Adrenal gland (tissue), 12 donors: Measurements from ENCODE around the gene SMIM5. TPM values are rescaled to one million over a fixed set of nuclear protein-coding genes. Genes with fewer than 3 reads are reported as not detected.

Experiments
- DNase-seq, 7 donors: peaks; one replicate each; pipeline ENCODE4 v3.0.0-alpha.2; 2019 to 2020
- H3K27ac ChIP-seq, 5 donors: fragments of 200-600 bp; sonication (generic) in 4 of 5; 1 replicate in 3 of 5; 2 replicates in 2 of 5; pipeline versions ENCODE4 v1.5.1 to v1.8.0; 2016 to 2020; ENCODE audit warnings: mild to moderate bottlenecking in 1 of 5
- H3K27me3 ChIP-seq: fragments of 200-600 bp; 2 replicates; pipeline ENCODE4 v1.8.0; 2021
- H3K36me3 ChIP-seq, 2 donors: fragments of 200-600 bp; replicated peaks in 1 of 2; 1 replicate in 1 of 2; 2 replicates in 1 of 2; pipeline versions ENCODE4 v1.5.1 to v1.8.0; 2018 to 2022
- H3K4me1 ChIP-seq, 2 donors: fragments of 200-600 bp; replicated peaks in 1 of 2; 1 replicate in 1 of 2; 2 replicates in 1 of 2; pipeline versions ENCODE4 v1.5.1 to v1.8.0; 2018 to 2021
- H3K4me3 ChIP-seq, 4 donors: fragments of 200-600 bp; sonication (generic) in 3 of 4; one replicate each; pipeline ENCODE4 v1.5.1; 2016 to 2018
- H3K9me3 ChIP-seq, 3 donors: fragments of 200-600 bp; sonication (generic) in 1 of 3; replicated peaks in 1 of 3; 1 replicate in 2 of 3; 2 replicates in 1 of 3; pipeline versions ENCODE4 v1.5.1 to v1.8.0; 2016 to 2021
- POLR2A ChIP-seq, 2 donors: fragments of 450-650 bp; IDR thresholded peaks; one replicate each; pipeline ENCODE4 v1.6.1; 2017; ENCODE audit warnings: antibody characterized with exemption in 2 of 2, mild to moderate bottlenecking in 2 of 2, moderate library complexity in 1 of 2
- WGBS, 4 donors: extraction: QIAGEN DNeasy Blood & Tissue Kit in 2 of 4; methylation state at CpG; one replicate each; pipeline versions ENCODE4 v1.1.5 to v1.1.7; 2013 to 2017; 5-methylcytosine and 5-hydroxymethylcytosine counted together
- intact Hi-C, 2 donors: fragments of 100-400 bp; cut with DNase I; formaldehyde crosslinking; loops; one replicate each; pipeline versions ENCODE4 v1.14.1 to v1.15.0; 2022 to 2023
- polyA plus RNA-seq, 3 donors: library from polyadenylated mRNA; stranded (reverse); fragments of 200-250 nt in 2 of 3; fragments of 350-450 nt in 1 of 3; fragmentation: Illumina TruSeq in 1 of 3; extraction: RNeasy Lipid Tissue Mini Kit (QIAGEN cat#74804) in 1 of 3; gene quantifications; one replicate each; pipeline ENCODE4 v1.2.3, GENCODE V29; 2013 to 2014
- total RNA-seq, 9 donors: library from RNA; depleted of rRNA in 4 of 9; stranded (reverse); fragments of >200 nt in 4 of 9; fragments of 120-200 nt in 1 of 9; fragmentation: NEBNext Ultra II Directional in 1 of 9; extraction: Animal tissue kit (Norgen Biotek cat#: 25700) in 1 of 9; gene quantifications; one replicate each; pipeline versions ENCODE4 v1.1.0 to v1.2.4, GENCODE V29; 2013 to 2023
- TF ChIP-seq, protein P1 (sequence below), 6 experiments: fragments of 450-650 bp in 4 of 6; fragments of 200-600 bp in 2 of 6; sonication (generic) in 1 of 6; IDR thresholded peaks; 1 replicate in 5 of 6; 2 replicates in 1 of 6; pipeline versions ENCODE4 v1.5.1 to v1.8.0; 2016 to 2021; ENCODE audit warnings: antibody characterized with exemption in 6 of 6, mild to moderate bottlenecking in 2 of 6, moderate library complexity in 1 of 6
- donor health status: healthy with polysubstance abuse.
- donor health status: Bipolar disorder and iron deficiency.
- donor health status: DM: yes; HTN: yes; CAD: no.
- donor health status: DM: no; HTN: no; CAD: no.
- donor health status: DM: no; HTN: no; CAD: no.
- donor health status: DM: yes; HTN: yes; CAD: no.

SMIM5 gene
- total and polyA plus RNA-seq, 12 donors: 0.13 to 2.6 (median 0.77) TPM; not detected in 4

DNA sequence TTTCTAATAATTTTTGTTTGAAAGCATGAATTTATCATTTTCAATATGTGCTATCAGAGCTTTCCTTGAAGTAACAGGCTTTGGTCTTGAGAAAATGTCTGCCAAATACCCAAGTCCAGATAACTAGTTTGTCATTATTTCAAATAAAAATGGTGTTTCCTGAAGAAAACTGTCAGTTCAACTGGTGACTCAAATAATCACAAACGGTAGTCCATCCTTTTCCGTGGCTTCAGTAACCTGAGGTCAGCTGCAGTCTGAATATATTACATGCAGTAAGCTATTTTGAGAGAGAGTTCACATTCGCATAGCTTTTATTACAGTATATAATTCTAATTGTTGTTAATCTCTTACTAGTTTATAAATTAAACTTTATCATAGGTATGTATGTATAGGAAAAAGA lies 43.2 kb downstream of the SMIM5 start:
- DNase-seq: no peak
- H3K9me3 ChIP-seq: no peaks in the 10 kb centered on the region
- no peaks in the 10 kb centered on the region for H3K27me3 ChIP-seq
- TF ChIP-seq POLR2A (IDR thresholded peaks at IDR 0.05): no peak
- TF ChIP-seq, protein P1, sequence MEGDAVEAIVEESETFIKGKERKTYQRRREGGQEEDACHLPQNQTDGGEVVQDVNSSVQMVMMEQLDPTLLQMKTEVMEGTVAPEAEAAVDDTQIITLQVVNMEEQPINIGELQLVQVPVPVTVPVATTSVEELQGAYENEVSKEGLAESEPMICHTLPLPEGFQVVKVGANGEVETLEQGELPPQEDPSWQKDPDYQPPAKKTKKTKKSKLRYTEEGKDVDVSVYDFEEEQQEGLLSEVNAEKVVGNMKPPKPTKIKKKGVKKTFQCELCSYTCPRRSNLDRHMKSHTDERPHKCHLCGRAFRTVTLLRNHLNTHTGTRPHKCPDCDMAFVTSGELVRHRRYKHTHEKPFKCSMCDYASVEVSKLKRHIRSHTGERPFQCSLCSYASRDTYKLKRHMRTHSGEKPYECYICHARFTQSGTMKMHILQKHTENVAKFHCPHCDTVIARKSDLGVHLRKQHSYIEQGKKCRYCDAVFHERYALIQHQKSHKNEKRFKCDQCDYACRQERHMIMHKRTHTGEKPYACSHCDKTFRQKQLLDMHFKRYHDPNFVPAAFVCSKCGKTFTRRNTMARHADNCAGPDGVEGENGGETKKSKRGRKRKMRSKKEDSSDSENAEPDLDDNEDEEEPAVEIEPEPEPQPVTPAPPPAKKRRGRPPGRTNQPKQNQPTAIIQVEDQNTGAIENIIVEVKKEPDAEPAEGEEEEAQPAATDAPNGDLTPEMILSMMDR (IDR thresholded peaks at IDR 0.05): no peak
- no peak overlapping the region for H3K4me3 ChIP-seq
- H3K27ac ChIP-seq: no peak overlapping the region
- H3K4me1 ChIP-seq: no peaks in the 10 kb centered on the region
- intact Hi-C loops: no loop called here
- WGBS, 4 donors: 59 to 71% (median 66%) methylated on average over 3 of the region's 3 CpGs
- H3K36me3 ChIP-seq: peaks cover 0 to 51% of the 10 kb centered on the region in 2 donors

DNA sequence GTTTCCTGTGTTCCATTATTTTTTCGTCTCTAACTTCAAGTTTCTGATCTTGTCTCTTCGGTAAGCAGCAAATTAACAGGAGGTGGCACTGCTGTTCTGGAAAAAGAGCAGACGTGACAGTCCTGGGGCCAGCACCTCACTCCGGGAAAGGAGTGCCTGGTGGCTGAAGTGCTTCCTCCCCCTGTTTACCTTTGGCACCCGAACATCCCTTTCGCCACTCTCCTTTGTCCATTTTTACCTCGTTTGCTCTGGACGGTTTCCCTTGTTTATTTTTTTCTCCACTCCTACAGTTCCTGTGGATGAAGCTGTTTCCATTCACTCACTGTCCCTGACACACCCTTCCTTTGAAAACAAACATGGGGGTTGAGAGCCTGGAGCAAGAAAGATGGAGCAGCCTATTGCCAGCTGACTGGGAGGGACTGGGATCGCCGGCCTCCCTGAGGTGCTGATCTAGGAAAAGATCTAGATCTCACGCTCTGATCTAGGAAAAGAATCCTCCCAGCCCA lies 46.5 kb downstream of the SMIM5 start:
- H3K36me3 ChIP-seq: peaks cover 0 to 22% of the 10 kb centered on the region in 2 donors
- peaks cover 0 to 16% of the 10 kb centered on the region in 2 donors for H3K4me1 ChIP-seq
- H3K27me3 ChIP-seq: no peaks in the 10 kb centered on the region
- no peaks in the 10 kb centered on the region for H3K9me3 ChIP-seq
- no peak for TF ChIP-seq POLR2A (IDR thresholded peaks at IDR 0.05)
- TF ChIP-seq, protein P1 (IDR thresholded peaks at IDR 0.05): peak in 3 of 6 experiments; percentile 14 to 42 (median 27)
- intact Hi-C loops: loop anchor here in 1 of 2 donors (5.0 kb wide), 1 partner anchor 58 kb away; no protein-coding TSS in a partner anchor
- WGBS, 4 donors: 72 to 79% (median 74%) methylated on average over 11 of the region's 11 CpGs
- peak in 3 of 7 donors; percentile 23 to 70 (median 47) for DNase-seq
- peak overlapping the region in 2 of 5 donors; percentile 17 to 34 for H3K27ac ChIP-seq
- no peak overlapping the region for H3K4me3 ChIP-seq

DNA sequence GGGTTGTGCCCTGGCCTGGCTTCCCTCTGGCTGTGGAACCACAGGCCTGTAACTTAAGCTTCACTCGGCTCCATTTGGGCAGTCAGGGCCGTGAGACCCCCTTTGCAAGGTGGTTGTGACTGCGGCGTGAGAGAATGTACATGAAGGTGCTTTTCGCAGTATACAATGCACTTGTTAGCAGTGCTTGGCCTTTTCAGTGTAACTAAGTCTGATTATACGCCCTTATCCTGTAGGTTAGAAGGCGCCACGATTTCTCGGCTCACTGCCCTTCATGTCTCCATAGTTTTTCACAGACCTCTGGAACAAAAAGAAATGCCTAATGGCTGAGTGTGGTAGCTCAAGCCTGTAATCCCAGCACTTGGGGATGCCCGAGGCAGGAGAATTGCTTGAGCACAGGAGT lies 47.2 kb downstream of the SMIM5 start:
- H3K9me3 ChIP-seq: no peaks in the 10 kb centered on the region
- 80 to 91% (median 90%) methylated on average over 6 to 10 of the region's 10 CpGs for WGBS, 4 donors
- H3K4me1 ChIP-seq: peaks cover 0 to 17% of the 10 kb centered on the region in 2 donors
- intact Hi-C loops: loop anchor here in 1 of 2 donors (5.0 kb wide), 1 partner anchor 57 kb away; no protein-coding TSS in a partner anchor
- TF ChIP-seq, protein P1 (IDR thresholded peaks at IDR 0.05): no peak
- TF ChIP-seq POLR2A (IDR thresholded peaks at IDR 0.05): no peak
- peak overlapping the region in 2 of 5 donors; percentile 17 to 34 for H3K27ac ChIP-seq
- DNase-seq: no peak
- H3K4me3 ChIP-seq: no peak overlapping the region
- H3K27me3 ChIP-seq: no peaks in the 10 kb centered on the region
- peaks cover 0 to 22% of the 10 kb centered on the region in 2 donors for H3K36me3 ChIP-seq

DNA sequence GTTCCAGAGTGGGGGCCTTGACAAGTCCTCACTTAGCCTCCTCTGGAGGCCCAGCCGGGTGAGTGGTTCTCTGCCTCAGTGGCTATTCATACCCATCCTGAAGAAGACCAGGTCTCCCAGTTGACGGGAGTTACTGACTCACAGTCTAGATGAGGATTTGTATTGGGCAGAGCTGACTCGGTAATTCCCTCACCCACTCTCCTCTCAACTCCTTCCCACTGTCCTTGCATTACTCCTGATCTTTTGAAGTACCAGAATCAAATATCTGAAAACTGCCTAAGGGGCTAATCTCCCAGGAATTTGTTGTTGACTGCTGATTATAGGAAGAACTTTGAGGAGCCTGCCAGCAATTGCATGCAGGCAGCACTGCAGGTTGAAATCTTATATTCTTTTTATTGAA lies 48.1 kb downstream of the SMIM5 start:
- Histone ChIP-seq H3K9me3 (no peaks in the 10 kb centered on the region), H3K4me3 (no peak overlapping the region), H3K27ac (peak overlapping the region in 1 of 5 donors; percentile 13), H3K27me3 (no peaks in the 10 kb centered on the region), H3K4me1 (peaks cover 0 to 17% of the 10 kb centered on the region in 2 donors), H3K36me3 (peaks cover 0 to 22% of the 10 kb centered on the region in 2 donors)
- 74 to 82% (median 79%) methylated on average over 3 of the region's 3 CpGs for WGBS, 4 donors
- DNase-seq: no peak
- intact Hi-C loops: loop anchor here in 1 of 2 donors (5.0 kb wide), 1 partner anchor 56 kb away; no protein-coding TSS in a partner anchor
- TF ChIP-seq POLR2A (IDR thresholded peaks at IDR 0.05): no peak
- TF ChIP-seq, protein P1 (IDR thresholded peaks at IDR 0.05): no peak
